Kidney epithelial cell (primary cell): Measurements from ENCODE around the gene CCDC185. TPM values are rescaled to one million over a fixed set of nuclear protein-coding genes. Genes with fewer than 3 reads are reported as not detected.
A peak's percentile ranks its signal among the peaks of the same experiment; 100 is the strongest.

ENCODE experiments used
- DNase-seq: peaks from one replicate; pipeline ENCODE4 v3.0.0-alpha.2; 2010; ENCODE audit warnings: low read depth
- H3K27me3 ChIP-seq: 2 replicates; pipeline ENCODE4 v1.6.0; 2011; ENCODE audit warnings: low read length; ENCODE audit not compliant: control insufficient read depth, insufficient read depth
- H3K36me3 ChIP-seq: 2 replicates; pipeline ENCODE4 v1.5.1; 2011; ENCODE audit warnings: low read length; ENCODE audit not compliant: control insufficient read depth, insufficient read depth
- H3K4me3 ChIP-seq: 2 replicates; pipeline ENCODE4 v1.5.1; 2011; ENCODE audit warnings: low read depth, mild to moderate bottlenecking, control low read depth, low read length
- CTCF ChIP-seq: IDR thresholded peaks from 2 replicates; pipeline ENCODE4 v1.5.1; 2011; ENCODE audit warnings: mild to moderate bottlenecking, moderate library complexity, low read length, control low read depth, inconsistent platforms; ENCODE audit not compliant: insufficient read depth, poor library complexity, severe bottlenecking
- total RNA-seq: library from RNA; depleted of rRNA; stranded (reverse); fragments of >200 nt; gene quantifications from 2 replicates; pipeline ENCODE4 v1.2.3, GENCODE V29; 2015

CCDC185 gene
- total RNA-seq, 1 donor from 2014 or later: not detected

GRCh38 chr1:223429313-223429731 lies 36.1 kb downstream of the CCDC185 start:
- H3K36me3 ChIP-seq: no peaks in the 10 kb centered on the region
- H3K27me3 ChIP-seq: no peaks in the 10 kb centered on the region
- no peak for DNase-seq
- no peak overlapping the region for H3K4me3 ChIP-seq
- TF ChIP-seq CTCF: no peak

GRCh38 chr1:223429821-223430220 lies 36.6 kb downstream of the CCDC185 start:
- DNase-seq: no peak
- H3K4me3 ChIP-seq: no peak overlapping the region

GRCh38 chr1:223430236-223430635 lies 37.0 kb downstream of the CCDC185 start:
- DNase-seq: no peak
- Histone ChIP-seq H3K4me3 (no peak overlapping the region), H3K27me3 (no peaks in the 10 kb centered on the region), H3K36me3 (no peaks in the 10 kb centered on the region)
- no peak for TF ChIP-seq CTCF

More at GRCh38 chr1:223429821-223430220, 36.6 kb downstream of the CCDC185 start:
- no peaks in the 10 kb centered on the region for H3K27me3 ChIP-seq
- TF ChIP-seq CTCF: no peak
- no peaks in the 10 kb centered on the region for H3K36me3 ChIP-seq

GRCh38 chr1:223437151-223437550 lies 43.9 kb downstream of the CCDC185 start:
- Histone ChIP-seq H3K4me3 (no peak overlapping the region), H3K27me3 (peaks cover 2% of the 10 kb centered on the region), H3K36me3 (no peaks in the 10 kb centered on the region)
- no peak for DNase-seq
- no peak for TF ChIP-seq CTCF

GRCh38 chr1:223443397-223443796 lies 50.2 kb downstream of the CCDC185 start:
- no peak for DNase-seq
- no peak for TF ChIP-seq CTCF
- Histone ChIP-seq H3K4me3 (no peak overlapping the region), H3K27me3 (no peaks in the 10 kb centered on the region), H3K36me3 (no peaks in the 10 kb centered on the region)

GRCh38 chr1:223444411-223444810 lies 51.2 kb downstream of the CCDC185 start:
- Histone ChIP-seq H3K4me3 (no peak overlapping the region), H3K36me3 (no peaks in the 10 kb centered on the region), H3K27me3 (no peaks in the 10 kb centered on the region)
- DNase-seq: peak; percentile 44
- no peak for TF ChIP-seq CTCF

Other genes starting within 250 kb of the CCDC185 start
- 0.84 and 1.8 TPM in 2 replicates for gene SUSD4, start 29.2 kb upstream of the CCDC185 start, total RNA-seq